DND-41 (cell line): ENCODE results near the gene MSI2.
A peak's percentile ranks its signal among the peaks of the same experiment; 100 is the strongest.

ENCODE experiments used
- ATAC-seq: fragments of 200-7000 bp; cut with Tn5 transposase; 3 replicates; pipeline ENCODE4 v1.9.1; 2021; ENCODE audit warnings: low read depth; ENCODE audit not compliant: insufficient read depth
- DNase-seq: peaks from one replicate; pipeline ENCODE4 v3.0.0-alpha.2; 2020
- H2AFZ ChIP-seq: 2 replicates; pipeline ENCODE4 v1.6.0; 2012; ENCODE audit warnings: low read depth, low read length
- H3K27ac ChIP-seq: 2 replicates; pipeline ENCODE4 v1.5.1; 2012; ENCODE audit warnings: low read length, inconsistent platforms
- H3K27me3 ChIP-seq: fragments of 200-600 bp; sonication (generic); 2 replicates; pipeline ENCODE4 v1.6.0; 2012; ENCODE audit warnings: low read length, mild to moderate bottlenecking, inconsistent platforms; ENCODE audit not compliant: insufficient read depth, poor library complexity
- H3K36me3 ChIP-seq: 2 replicates; pipeline ENCODE4 v1.5.1; 2012; ENCODE audit warnings: low read length, inconsistent platforms; ENCODE audit not compliant: insufficient read depth
- H3K4me1 ChIP-seq: 2 replicates; pipeline ENCODE4 v1.5.1; 2012; ENCODE audit warnings: mild to moderate bottlenecking, low read length; ENCODE audit not compliant: insufficient read depth
- H3K4me2 ChIP-seq: 2 replicates; pipeline ENCODE4 v1.6.0; 2012; ENCODE audit warnings: mild to moderate bottlenecking, moderate library complexity, low read length, inconsistent platforms; ENCODE audit not compliant: insufficient read depth
- H3K4me3 ChIP-seq, 2 experiments: fragments of 200-600 bp in 1 of 2; shearing (Covaris generic) in 1 of 2; 2 replicates each; pipeline ENCODE4 v1.5.1; 2012 to 2016; ENCODE audit warnings: inconsistent platforms in 2 of 2, low read length in 2 of 2, mild to moderate bottlenecking in 2 of 2, low read depth in 1 of 2, moderate library complexity in 1 of 2
- H3K79me2 ChIP-seq: 2 replicates; pipeline ENCODE4 v1.6.0; 2012; ENCODE audit warnings: low read length, inconsistent platforms; ENCODE audit not compliant: insufficient read depth
- H3K9ac ChIP-seq: 2 replicates; pipeline ENCODE4 v1.6.0; 2012; ENCODE audit warnings: low read depth, mild to moderate bottlenecking, inconsistent platforms, low read length, moderate library complexity
- H3K9me3 ChIP-seq: 2 replicates; pipeline ENCODE4 v1.5.1; 2012; ENCODE audit warnings: low read length, moderate library complexity, mild to moderate bottlenecking, inconsistent platforms; ENCODE audit not compliant: insufficient read depth, severe bottlenecking
- H4K20me1 ChIP-seq: 2 replicates; pipeline ENCODE4 v1.6.0; 2012; ENCODE audit warnings: low read length; ENCODE audit not compliant: insufficient read depth
- CTCF ChIP-seq: IDR thresholded peaks from 2 replicates; pipeline ENCODE4 v1.5.1; 2012; ENCODE audit warnings: borderline replicate concordance, low read length, moderate library complexity, mild to moderate bottlenecking; ENCODE audit not compliant: poor library complexity, severe bottlenecking; ENCODE audit errors: extremely low read depth
- EZH2 ChIP-seq: IDR thresholded peaks from 3 replicates; pipeline ENCODE4 v1.6.1; 2012; ENCODE audit warnings: borderline replicate concordance, low read depth, mild to moderate bottlenecking, moderate library complexity, low read length, inconsistent platforms; ENCODE audit not compliant: severe bottlenecking

MSI2 gene

GRCh38 chr17:57668332-57668731 lies 412.0 kb downstream of the MSI2 start:
- no peak overlapping the region for H3K4me3 ChIP-seq
- peaks cover 12% of the 10 kb centered on the region for H3K4me1 ChIP-seq
- no peak for ATAC-seq
- H3K9me3 ChIP-seq, result no peaks in the 10 kb centered on the region
- no peak overlapping the region for H3K4me2 ChIP-seq
- no peak for DNase-seq
- TF ChIP-seq EZH2, result no peak
- TF ChIP-seq CTCF, result no peak
- 0 out of 2 replicates have a peak, but pooled peaks cover 13% of the 10 kb centered on the region for H4K20me1 ChIP-seq
- H3K27ac ChIP-seq, result no peak overlapping the region
- H2AFZ ChIP-seq, result no peak overlapping the region
- peaks cover 27% of the 10 kb centered on the region for H3K79me2 ChIP-seq
- no peaks in the 10 kb centered on the region for H3K27me3 ChIP-seq
- no peak overlapping the region for H3K9ac ChIP-seq
- H3K36me3 ChIP-seq, result peaks cover 98% of the 10 kb centered on the region

GRCh38 chr17:57669671-57670529 lies 413.6 kb downstream of the MSI2 start:
- peaks cover 12% of the 10 kb centered on the region for H3K4me1 ChIP-seq
- TF ChIP-seq CTCF, result no peak
- TF ChIP-seq EZH2, result no peak
- H3K4me2 ChIP-seq, result no peak overlapping the region
- H3K4me3 ChIP-seq, result no peak overlapping the region
- peak overlapping the region; percentile 69 for H3K27ac ChIP-seq
- ATAC-seq, result no peak
- no peak overlapping the region for H3K9ac ChIP-seq
- H2AFZ ChIP-seq, result no peak overlapping the region
- H3K9me3 ChIP-seq, result no peaks in the 10 kb centered on the region
- 0 out of 2 replicates have a peak, but pooled peaks cover 7% of the 10 kb centered on the region for H4K20me1 ChIP-seq
- peaks cover 21% of the 10 kb centered on the region for H3K79me2 ChIP-seq
- no peaks in the 10 kb centered on the region for H3K27me3 ChIP-seq
- DNase-seq, result peak; percentile 4
- peaks cover 94% of the 10 kb centered on the region for H3K36me3 ChIP-seq

- TF ChIP-seq EZH2 (no peak), CTCF (no peak)
- Histone ChIP-seq H3K4me3 (no peak overlapping the region), H3K79me2 (peaks cover 21% of the 10 kb centered on the region), H3K4me2 (no peak overlapping the region), H3K36me3 (peaks cover 96% of the 10 kb centered on the region), H3K27me3 (no peaks in the 10 kb centered on the region), H3K9ac (no peak overlapping the region), H3K9me3 (no peaks in the 10 kb centered on the region), H2AFZ (no peak overlapping the region), H3K4me1 (peaks cover 12% of the 10 kb centered on the region), H4K20me1 (0 out of 2 replicates have a peak, but pooled peaks cover 10% of the 10 kb centered on the region), H3K27ac (peak overlapping the region; percentile 69)
- DNase-seq (peak; percentile 3), ATAC-seq (no peak)
These were observed 414.6 kb downstream of the MSI2 start for GRCh38 chr17:57670769-57671569.
